HUDEP-2 (cell line): ENCODE data around the gene EFNB2.

ENCODE experiments used
- DNase-seq, 76 experiments: peaks; one replicate each; lab custom pipeline; 2025; ENCODE audit not compliant: unreplicated experiment in 76 of 76; lab: John Stamatoyannopoulos, UW

The EFNB2 gene

GRCh38 chr13:106527445-106527801 is 8.0 kb downstream of the EFNB2 start:
- no peak for DNase-seq

GRCh38 chr13:106526738-106527444 is 8.6 kb downstream of the EFNB2 start:
- no peak for DNase-seq

GRCh38 chr13:106525865-106526264 is 9.6 kb downstream of the EFNB2 start:
- no peak for DNase-seq

GRCh38 chr13:106524108-106524507 is 11.4 kb downstream of the EFNB2 start:
- no peak for DNase-seq

- no peak for DNase-seq
Observed at GRCh38 chr13:106523576-106523975, 11.9 kb downstream of the EFNB2 start.

DNA sequence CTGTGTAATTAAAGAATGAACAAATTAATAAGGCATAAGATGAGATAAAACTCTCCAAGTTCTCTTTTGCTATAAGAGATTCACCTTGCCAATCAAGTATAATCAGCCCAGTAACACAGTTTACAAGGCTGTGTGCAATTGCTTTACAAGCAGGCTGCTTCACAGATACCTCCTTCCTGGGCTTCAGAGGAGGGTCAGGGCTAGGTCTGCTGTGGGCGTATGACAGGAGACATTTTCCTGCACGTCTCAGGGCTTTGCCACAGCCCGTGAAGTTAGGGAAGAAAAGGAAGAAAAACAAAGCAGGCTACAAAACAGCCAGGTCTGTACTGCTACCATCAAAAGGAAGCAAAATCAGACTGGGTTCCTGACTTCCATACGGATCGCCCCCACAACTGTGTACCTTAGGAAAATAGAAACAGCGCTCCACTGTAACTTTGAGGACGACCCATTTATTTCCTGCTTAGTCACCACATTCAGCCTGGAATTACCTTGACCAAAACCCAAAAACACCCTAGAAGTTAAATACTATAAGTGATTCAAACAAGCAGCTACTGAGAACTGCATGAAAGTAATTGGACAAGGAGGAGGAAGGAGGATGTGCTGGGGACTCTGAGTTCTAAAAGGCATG is 12.4 kb downstream of the EFNB2 start:
- DNase-seq = no peak

GRCh38 chr13:106522112-106522705 is 13.3 kb downstream of the EFNB2 start:
- DNase-seq = no peak

DNA sequence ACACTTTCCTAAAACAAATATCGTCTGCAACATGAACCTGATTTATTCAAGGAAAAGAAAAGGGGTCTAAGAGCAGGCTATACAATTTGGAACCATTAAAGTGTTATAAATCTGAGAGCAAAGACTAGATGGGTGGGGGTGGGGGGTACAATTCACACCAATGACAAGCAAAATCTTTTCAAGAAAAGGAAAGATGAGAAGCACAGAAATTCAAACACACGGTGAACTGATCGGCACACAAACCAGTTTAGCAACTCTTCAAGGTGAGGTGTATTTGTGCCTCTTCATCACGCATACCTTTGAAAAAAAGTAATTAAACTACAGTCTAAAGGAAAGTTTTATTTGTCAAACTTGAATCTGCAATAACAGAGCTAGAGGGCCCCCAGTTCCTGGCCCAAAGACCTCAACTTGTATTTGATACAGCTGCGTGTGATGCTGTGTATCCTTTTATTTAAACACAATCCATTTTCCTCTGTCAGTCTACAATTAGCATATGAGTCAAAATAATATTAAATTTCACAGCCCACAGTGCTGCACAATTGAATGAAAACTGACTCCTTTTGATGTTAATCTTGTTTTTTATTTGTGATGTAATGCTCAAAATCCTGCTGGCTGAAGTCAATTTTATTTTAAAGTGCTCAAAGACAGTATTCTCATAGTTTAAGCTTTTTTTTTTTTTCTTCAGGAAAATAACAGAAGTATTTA is 14.2 kb downstream of the EFNB2 start:
- DNase-seq = no peak

GRCh38 chr13:106520251-106521054 is 15.0 kb downstream of the EFNB2 start:
- DNase-seq = no peak

DNA sequence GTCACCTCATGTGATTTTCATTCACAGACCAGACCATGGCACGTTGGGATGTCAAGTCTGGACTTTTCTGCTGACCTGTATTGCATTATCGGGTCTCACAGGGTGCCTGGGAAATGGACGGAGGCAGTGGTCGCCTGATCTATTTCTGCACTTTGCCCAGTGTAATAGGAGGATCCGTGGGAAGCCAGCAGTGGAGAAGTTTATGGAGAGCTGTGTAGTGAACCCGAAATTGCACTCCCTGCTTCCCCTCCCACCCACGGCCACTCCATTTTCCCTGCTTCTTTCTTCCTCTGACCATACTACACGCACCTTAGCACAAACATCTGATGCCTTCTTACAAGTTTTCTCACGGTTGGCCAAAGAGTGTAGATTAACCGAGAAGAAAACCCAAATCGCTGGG is 16.9 kb downstream of the EFNB2 start:
- DNase-seq = no peak

DNA sequence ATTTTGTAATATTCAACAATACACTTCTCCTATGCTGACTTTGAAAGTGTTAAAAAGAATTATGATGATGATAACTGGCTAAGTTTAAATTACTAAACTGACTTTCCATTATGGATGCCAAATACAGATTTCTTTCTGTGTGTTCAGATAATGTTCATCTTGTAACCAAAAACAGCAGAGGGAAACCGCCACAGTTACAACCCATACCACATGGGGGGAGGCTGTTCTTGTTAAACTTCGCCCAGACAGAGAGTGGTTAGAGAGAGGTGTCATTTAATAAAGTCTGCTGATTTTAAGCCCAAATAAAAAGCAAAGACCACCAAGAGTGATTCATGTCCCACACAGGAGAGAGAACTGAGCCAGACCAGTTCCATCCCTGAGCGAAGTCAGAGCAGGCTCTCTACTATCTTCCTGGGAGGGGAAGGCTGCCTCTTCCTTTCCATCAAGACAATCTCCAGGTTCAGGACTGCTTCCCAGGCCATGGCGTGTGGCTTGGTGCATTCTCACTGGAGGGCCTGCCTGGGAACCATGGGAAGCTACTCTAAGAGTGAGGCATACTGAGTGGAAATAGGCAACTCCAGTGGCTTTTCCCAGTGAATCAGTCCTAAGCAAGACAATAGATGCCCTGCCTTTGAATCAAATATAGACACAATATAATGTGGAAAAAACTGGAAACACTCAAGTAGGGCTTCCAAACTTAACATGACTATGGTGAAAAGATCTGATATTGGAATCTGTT is 18.2 kb downstream of the EFNB2 start:
- no peak for DNase-seq

DNA sequence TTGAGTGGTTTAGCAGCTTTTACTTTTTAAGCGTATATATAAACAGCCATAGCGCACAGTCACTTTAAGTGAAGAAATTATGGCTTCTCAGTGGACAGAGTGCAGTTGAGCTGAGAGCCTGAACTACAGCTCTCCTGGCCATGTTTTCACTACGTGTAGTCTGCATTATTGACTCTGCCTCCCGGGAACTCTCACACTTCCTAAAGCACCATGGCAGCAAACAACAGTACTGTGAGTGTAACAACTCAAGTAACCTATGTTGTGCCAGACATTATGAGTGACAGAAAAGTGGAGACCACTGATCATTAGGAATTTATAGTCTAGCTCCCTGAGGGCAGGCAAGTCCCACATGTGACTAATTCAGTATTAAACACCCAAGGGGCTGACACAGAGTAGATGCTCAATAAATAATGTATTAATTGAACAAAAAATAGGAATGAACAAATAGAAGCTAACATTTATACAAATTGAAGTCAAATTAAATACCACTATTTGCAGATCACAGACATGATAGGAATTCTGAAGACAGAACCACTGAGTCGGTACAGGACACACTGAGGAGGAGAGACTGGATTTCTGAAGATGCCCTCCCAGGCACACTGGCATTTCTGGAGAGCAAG is 19.7 kb downstream of the EFNB2 start:
- DNase-seq = no peak

GRCh38 chr13:106514928-106515634 is 20.4 kb downstream of the EFNB2 start:
- no peak for DNase-seq

DNA sequence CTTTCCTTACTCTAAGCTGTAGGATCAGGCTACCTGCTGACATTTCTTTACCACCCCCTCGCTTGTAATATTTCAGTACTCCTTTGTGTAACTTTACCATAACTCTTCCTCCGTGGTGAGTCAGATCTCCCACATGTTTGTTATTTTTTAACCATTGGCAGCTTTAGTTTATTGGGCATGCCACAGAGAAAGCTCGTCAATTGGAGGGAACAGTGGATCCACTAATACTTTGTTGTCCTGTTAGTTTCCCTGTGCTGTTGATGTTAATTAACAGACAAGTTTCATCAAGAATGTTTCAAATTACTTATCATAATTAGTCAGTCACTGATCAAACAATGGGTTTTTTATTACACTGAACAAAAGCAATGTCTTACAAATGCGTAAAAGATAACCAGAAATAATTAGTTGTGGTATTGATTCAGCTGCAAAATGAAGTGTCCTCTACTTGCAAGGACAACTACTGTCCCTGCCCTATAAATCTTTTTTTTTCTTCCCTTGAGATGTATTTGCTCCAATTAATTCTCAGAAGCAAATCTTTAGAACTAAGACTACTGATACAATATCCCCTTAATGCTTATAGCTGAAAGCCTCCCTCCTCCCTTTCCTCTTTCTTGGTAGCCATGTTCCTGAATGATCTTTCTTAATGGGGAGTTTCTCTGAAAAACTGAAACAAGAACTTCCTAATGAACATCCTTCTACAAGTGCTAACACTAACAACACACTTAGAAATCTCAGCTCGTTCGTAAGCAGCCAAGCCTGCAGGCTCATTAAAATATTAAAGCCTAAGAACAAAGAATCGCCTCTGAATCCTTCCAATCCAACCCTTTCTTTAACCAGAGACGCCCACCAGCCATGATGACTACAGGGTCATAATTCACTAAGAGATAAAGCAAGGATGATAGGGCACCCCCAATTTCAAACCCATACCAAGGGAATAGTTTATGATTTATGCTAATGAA is 22.2 kb downstream of the EFNB2 start:
- DNase-seq = no peak

DNA sequence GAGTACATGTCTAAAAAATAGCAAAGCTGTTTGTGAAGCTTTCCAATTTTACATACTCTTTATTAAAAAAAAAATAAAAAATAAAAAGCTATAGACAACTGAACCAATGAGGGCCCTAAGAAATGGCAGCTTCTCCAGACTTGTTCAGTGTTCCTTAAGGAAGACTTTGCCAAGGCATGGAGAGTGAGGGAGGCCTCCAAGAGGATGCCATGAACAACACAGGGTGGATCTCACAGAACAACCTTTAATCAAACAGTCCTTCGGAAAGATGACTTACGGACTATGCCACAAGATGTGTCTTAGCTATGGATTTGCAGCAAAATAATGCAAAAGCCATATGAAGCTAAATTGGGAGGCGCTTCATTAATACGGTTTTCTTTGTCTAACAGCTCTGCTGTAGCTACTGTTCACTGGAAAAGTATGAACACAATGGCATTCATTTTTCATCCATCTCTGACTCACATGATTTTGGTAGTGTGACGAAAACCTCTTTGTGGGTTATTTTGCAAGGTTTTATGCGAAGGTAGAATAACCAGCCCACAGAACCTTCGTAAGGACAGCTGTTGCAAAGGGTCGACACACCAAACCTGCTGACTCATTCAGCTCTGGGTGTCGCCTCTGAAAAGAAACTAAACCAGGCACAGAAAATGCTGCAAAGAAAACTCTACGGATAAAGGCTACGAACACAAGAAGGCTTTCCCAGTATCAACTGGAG is 27.7 kb downstream of the EFNB2 start:
- DNase-seq = peak in 1 of 76 experiments; percentile 3

GRCh38 chr13:106506286-106506685 is 29.2 kb downstream of the EFNB2 start:
- no peak for DNase-seq

- DNase-seq = no peak
Observed at GRCh38 chr13:106505732-106506131, 29.7 kb downstream of the EFNB2 start.
